Gastroesophageal sphincter (tissue), 3 donors: ENCODE data around the gene HLA-DRA.

Experiments used
- CTCF ChIP-seq, 4 experiments: fragments of 200-600 bp in 2 of 4; fragments of 450-650 bp in 2 of 4; sonication (generic) in 1 of 4; IDR thresholded peaks; one replicate each; pipeline ENCODE4 v1.5.1; 2017 to 2019; ENCODE audit warnings: antibody characterized with exemption in 4 of 4, mild to moderate bottlenecking in 2 of 4, moderate library complexity in 2 of 4
- POLR2A ChIP-seq, 2 donors: fragments of 450-650 bp; IDR thresholded peaks; one replicate each; pipeline ENCODE4 v1.6.1; 2017; ENCODE audit warnings: antibody characterized with exemption in 2 of 2, mild to moderate bottlenecking in 2 of 2, moderate library complexity in 1 of 2
- POLR2AphosphoS5 ChIP-seq: sonication (generic); formaldehyde crosslinking; IDR thresholded peaks from one replicate; pipeline ENCODE4 v1.6.1; 2017; ENCODE audit warnings: antibody characterized with exemption

GRCh38 chr6:32405656-32406055 lies 34.0 kb upstream of the HLA-DRA start:
- no peak for TF ChIP-seq CTCF (IDR thresholded peaks at IDR 0.05)
- no peak for TF ChIP-seq POLR2AphosphoS5
- no peak for TF ChIP-seq POLR2A (IDR thresholded peaks at IDR 0.05)
